K562 (cell line): Measurements from ENCODE around the gene KCTD11. TPM values are rescaled to one million over a fixed set of nuclear protein-coding genes. Genes with fewer than 3 reads are reported as not detected.

Experiments used
- ATAC-seq: fragments of 200-7000 bp; cut with Tn5 transposase; 3 replicates; pipeline ENCODE4 v1.9.1; 2020; ENCODE audit warnings: moderate library complexity
- BruUV-seq: library from RNA; stranded (reverse); fragments of 400-500 nt; replicated peaks from 2 replicates; lab custom pipeline; 2021; lab: Mats Ljungman, UMichigan
- CTCF ChIA-PET: fragments of 300-600 bp; formaldehyde crosslinking; extraction: SDS; loops from one replicate; lab custom pipeline; 2021; ENCODE audit warnings: low intra/inter-chr PET ratio; lab: Yijun Ruan, JAX
- POLR2A ChIA-PET: fragments of 300-600, 350-650 bp; sonication (Branson Sonifier 250); formaldehyde crosslinking; extraction: SDS; loops from one replicate; lab custom pipeline; 2021; ENCODE audit warnings: antibody characterized with exemption, inconsistent platforms; lab: Yijun Ruan, JAX
- DNase-seq, 4 experiments: peaks; one replicate each; pipeline versions ENCODE4 v3.0.0 to v3.0.0-alpha.2; 2011 to 2018; ENCODE audit warnings: low spot score in 3 of 4, mixed read lengths in 3 of 4; ENCODE audit errors: extremely low read depth in 1 of 4
- FAIRE-seq: peaks from 2 replicates; lab custom pipeline; 2011; peaks lifted over from hg19 to GRCh38; lab: Jason Lieb, UNC
- H2AFZ ChIP-seq: 2 replicates; pipeline ENCODE4 v1.6.0; 2011; ENCODE audit warnings: low read depth, low read length, control low read depth, inconsistent platforms
- H3K27ac ChIP-seq: fragments of 200-600 bp; 3 replicates; pipeline ENCODE4 v1.8.0; 2011; ENCODE audit warnings: low read depth, mild to moderate bottlenecking, control low read depth, inconsistent platforms, low read length, moderate library complexity, mixed read lengths; ENCODE audit errors: extremely low read depth
- H3K27me3 ChIP-seq, 2 experiments: fragments of 300-600 bp in 1 of 2; 2 replicates in 1 of 2; 3 replicates in 1 of 2; pipeline versions ENCODE4 v1.6.0 to v1.8.0; 2011; ENCODE audit warnings: inconsistent platforms in 2 of 2, low read length in 2 of 2, mild to moderate bottlenecking in 1 of 2, mixed read lengths in 1 of 2, moderate library complexity in 1 of 2; ENCODE audit not compliant: control insufficient read depth in 2 of 2, insufficient read depth in 2 of 2
- H3K36me3 ChIP-seq: fragments of 300-600 bp; 3 replicates; pipeline ENCODE4 v1.8.0; 2011; ENCODE audit warnings: mild to moderate bottlenecking, low read length, inconsistent platforms; ENCODE audit not compliant: control insufficient read depth, insufficient read depth
- H3K4me1 ChIP-seq, 2 experiments: fragments of 200-600 bp in 1 of 2; replicated peaks in 1 of 2; 2 replicates in 1 of 2; 3 replicates in 1 of 2; pipeline versions ENCODE4 v1.5.1 to v1.8.0; 2011; ENCODE audit warnings: inconsistent platforms in 2 of 2, low read length in 2 of 2, mild to moderate bottlenecking in 1 of 2, mixed read lengths in 1 of 2, moderate library complexity in 1 of 2; ENCODE audit not compliant: control insufficient read depth in 2 of 2, insufficient read depth in 2 of 2
- H3K4me2 ChIP-seq: 2 replicates; pipeline ENCODE4 v1.6.1; 2011; ENCODE audit warnings: low read length, control low read depth, inconsistent platforms, mixed read lengths; ENCODE audit not compliant: insufficient read depth
- H3K4me3 ChIP-seq: fragments of 200-600 bp; sonication (generic), shearing (Covaris generic); 2 replicates; pipeline ENCODE4 v1.5.1; 2016; ENCODE audit warnings: control low read depth, inconsistent platforms
- H3K79me2 ChIP-seq: fragments of 200-600 bp; 3 replicates; pipeline ENCODE4 v1.8.0; 2011; ENCODE audit warnings: low read length, inconsistent platforms; ENCODE audit not compliant: control insufficient read depth, insufficient read depth
- H3K9ac ChIP-seq, 2 experiments: 2 replicates each; pipeline versions ENCODE4 v1.6.0 to v1.6.1; 2011; ENCODE audit warnings: low read depth in 2 of 2, low read length in 2 of 2, control low read depth in 1 of 2, inconsistent platforms in 1 of 2, mild to moderate bottlenecking in 1 of 2, mixed read lengths in 1 of 2; ENCODE audit not compliant: insufficient read depth in 1 of 2
- H3K9me1 ChIP-seq: one replicate; pipeline ENCODE4 v1.6.0; 2011; ENCODE audit warnings: inconsistent platforms, mild to moderate bottlenecking, low read length, moderate library complexity; ENCODE audit not compliant: control insufficient read depth, insufficient read depth
- H3K9me3 ChIP-seq: replicated peaks from 2 replicates; pipeline ENCODE4 v1.5.1; 2011; ENCODE audit warnings: low read depth, low read length, inconsistent platforms; ENCODE audit not compliant: control insufficient read depth, insufficient read depth
- H4K20me1 ChIP-seq: replicated peaks from 2 replicates; pipeline ENCODE4 v1.6.1; 2011; ENCODE audit warnings: low read length, inconsistent platforms, mixed read lengths; ENCODE audit not compliant: control insufficient read depth, insufficient read depth
- ARID4B ChIP-seq: sonication (generic); formaldehyde crosslinking; IDR thresholded peaks from 2 replicates; pipeline ENCODE4 v1.8.0; 2022; ENCODE audit warnings: mild to moderate bottlenecking, missing genetic modification reagents
- ATF3 ChIP-seq, 2 experiments: fragments of 450-650 bp in 1 of 2; sonication (generic) in 1 of 2; formaldehyde crosslinking in 1 of 2; IDR thresholded peaks in 1 of 2; conservative IDR thresholded peaks in 1 of 2; 2 replicates each; pipeline versions ENCODE4 v1.6.1 to v1.8.1; 2016 to 2023; ENCODE audit warnings: mild to moderate bottlenecking in 2 of 2, moderate library complexity in 2 of 2, inconsistent platforms in 1 of 2, missing genetic modification reagents in 1 of 2
- CLOCK ChIP-seq: fragments of 250-450 bp; sonication (Bioruptor Pico); IDR thresholded peaks from 2 replicates; pipeline ENCODE4 v1.4.0; 2020; ENCODE audit warnings: mild to moderate bottlenecking, moderate library complexity, borderline replicate concordance
- PCBP2 ChIP-seq: fragments of 200-400 bp; formaldehyde crosslinking; IDR thresholded peaks from 2 replicates; pipeline ENCODE4 v1.6.1; 2018; ENCODE audit warnings: low read length, low read depth, mild to moderate bottlenecking, moderate library complexity; ENCODE audit not compliant: poor library complexity, severe bottlenecking
- SAP30 ChIP-seq: fragments of 200-600 bp; sonication (generic); IDR thresholded peaks from 2 replicates; pipeline ENCODE4 v1.6.1; 2012; ENCODE audit warnings: borderline replicate concordance, low read depth, mild to moderate bottlenecking, moderate library complexity, low read length, control low read depth, inconsistent platforms; ENCODE audit not compliant: insufficient read depth, poor library complexity, severe bottlenecking
- ZBTB17 ChIP-seq: fragments of 450-650 bp; formaldehyde crosslinking; IDR thresholded peaks from 2 replicates; pipeline ENCODE4 v1.4.0; 2020; ENCODE audit warnings: mild to moderate bottlenecking
- WGBS: fragments of 100-300 bp; shearing (Covaris generic); methylation state at CpG from one replicate; pipeline ENCODE4 v1.1.6; 2016; ENCODE audit warnings: low coverage, mixed read lengths; ENCODE audit not compliant: insufficient coverage; ENCODE audit errors: missing lambda C conversion rate; 5-methylcytosine and 5-hydroxymethylcytosine counted together
- in situ Hi-C: fragments of 300-500 bp; cut with MboI; formaldehyde crosslinking; loops from 4 replicates; pipeline ENCODE4 v1.15.0; 2018; ENCODE audit warnings: inconsistent platforms, mixed read lengths
- intact Hi-C: fragments of 100-400 bp; cut with micrococcal nuclease; formaldehyde crosslinking; loops from 2 replicates; pipeline ENCODE4 v1.14.2; 2022
- polyA plus RNA-seq, 8 experiments: library from polyadenylated mRNA; depleted of rRNA in 4 of 8; stranded (reverse) in 5 of 8; unstranded in 3 of 8; fragments of >200 nt; fragmentation: Nextera tagmentation in 2 of 8; fragmentation: Illumina TruSeq in 1 of 8; extraction: Ambion mirVana in 2 of 8; extraction: Trizol in 1 of 8; gene quantifications; 2 replicates each; pipeline versions ENCODE4 v1.2.1 to v1.2.3, GENCODE V29; 2011 to 2014; ENCODE audit warnings: inconsistent platforms in 1 of 8, missing spikeins in 1 of 8
- total RNA-seq, 7 experiments: library from RNA; depleted of rRNA in 6 of 7; stranded (reverse); fragments of >200 nt in 6 of 7; fragmentation: Illumina TruSeq in 2 of 7; extraction: Trizol in 2 of 7; gene quantifications; 2 replicates each; pipeline versions ENCODE4 v1.2.1 to v1.2.3, GENCODE V29; 2011 to 2021; ENCODE audit warnings: low replicate concordance in 1 of 7

The KCTD11 gene
- total and polyA plus RNA-seq, 9 of the 15 experiments (the other 6 are each of a cell fraction or from before 2014, with no cell fraction given), result 0.01 to 3.2 (median 2.5) TPM; not detected in 1

- Histone ChIP-seq H3K4me1 (peaks cover 5 to 26% of the 10 kb centered on the region in 2 experiments; a peak in 3 of 5 replicates), H3K9ac (no peak overlapping the region), H3K4me3 (no peak overlapping the region), H3K79me2 (peaks cover 11% of the 10 kb centered on the region), H3K27ac (no peak overlapping the region), H3K9me3 (no peaks in the 10 kb centered on the region), H3K27me3 (no peaks in the 10 kb centered on the region), H3K36me3 (peaks cover 73% of the 10 kb centered on the region; the same call in 2 of the 3 replicates), H2AFZ (no peak overlapping the region), H4K20me1 (peaks cover 5% of the 10 kb centered on the region), H3K9me1 (peaks cover 3% of the 10 kb centered on the region), H3K4me2 (no peak overlapping the region)
- POLR2A ChIA-PET, result interaction anchor here (0.6 to 0.8 kb wide), 3 partner anchors 8 to 168 kb away, joined by 3 read pairs; no protein-coding TSS in a partner anchor
- FAIRE-seq, result no peak
- CTCF ChIA-PET, result no interaction called here
- intact Hi-C loops, result no loop called here
- TF ChIP-seq ARID4B (CRISPR knock-in tag), result no peak
- no peak for TF ChIP-seq SAP30
- no peak for TF ChIP-seq CLOCK (CRISPR knock-in tag)
- TF ChIP-seq ZBTB17 (CRISPR knock-in tag), result no peak
- TF ChIP-seq PCBP2, result no peak
- no peak for TF ChIP-seq ATF3 (IDR thresholded peaks at IDR 0.05)
- TF ChIP-seq ATF3 (CRISPR knock-in tag; conservative IDR thresholded peaks at IDR 0.05), result no peak
- 92% methylated on average over 11 of the region's 16 CpGs for WGBS
- no TSS peak for BruUV-seq
- DNase-seq, result no peak
- in situ Hi-C loops, result no loop called here
- ATAC-seq, result no peak
These were observed 34.7 kb upstream of the KCTD11 start for GRCh38 chr17:7317161-7317803.
